Frontal cortex (tissue), 4 donors: Measurements from ENCODE around the gene UBE4B. TPM values are rescaled to one million over a fixed set of nuclear protein-coding genes. Genes with fewer than 3 reads are reported as not detected.
"Not testable (repeated sequence)": the region's sequence is repeated elsewhere in the genome, so short reads cannot be mapped to it uniquely, and the experiment has no call there.

ENCODE experiments used
- DNase-seq, 2 donors: peaks; one replicate each; pipeline ENCODE4 v3.0.0; 2012; ENCODE audit warnings: low spot score in 2 of 2
- FAIRE-seq: peaks from 2 replicates; lab custom pipeline; 2012; peaks lifted over from hg19 to GRCh38; lab: Jason Lieb, UNC
- total RNA-seq: library from RNA; depleted of rRNA; stranded (reverse); fragments of >200 nt; gene quantifications from one replicate; pipeline ENCODE4 v1.2.3, GENCODE V29; 2014
- donor health status: control.
- donor health status: control.
- donor health status: control.

UBE4B gene
- total RNA-seq, 1 donor from 2014 or later: 27.3 TPM

- no peak for FAIRE-seq
- DNase-seq: no peak
These were observed 74.2 kb downstream of the UBE4B start for GRCh38 chr1:10106756-10107475.

GRCh38 chr1:10107476-10107847 is 74.7 kb downstream of the UBE4B start:
- not testable (repeated sequence) for DNase-seq, FAIRE-seq

- DNase-seq (peak in 1 of 2 donors; percentile 37), FAIRE-seq (no peak)
These were observed 75.4 kb downstream of the UBE4B start for GRCh38 chr1:10108134-10108663.

- no peak for FAIRE-seq
- DNase-seq: no peak
These were observed 76.4 kb downstream of the UBE4B start for GRCh38 chr1:10108948-10109708.

- FAIRE-seq (no peak), DNase-seq (no peak)
These were observed 80.7 kb downstream of the UBE4B start for GRCh38 chr1:10113501-10113900.

- DNase-seq (no peak), FAIRE-seq (no peak)
These were observed 82.0 kb downstream of the UBE4B start for GRCh38 chr1:10114746-10115145.

- no peak for DNase-seq
- FAIRE-seq: no peak
These were observed 84.4 kb downstream of the UBE4B start for GRCh38 chr1:10117132-10117531.

- FAIRE-seq (no peak), DNase-seq (no peak)
These were observed 85.1 kb downstream of the UBE4B start for GRCh38 chr1:10117865-10118264.

GRCh38 chr1:10121688-10122087 is 88.9 kb downstream of the UBE4B start:
- DNase-seq: no peak
- FAIRE-seq: no peak

GRCh38 chr1:10122926-10123325 is 90.2 kb downstream of the UBE4B start:
- FAIRE-seq (no peak), DNase-seq (no peak)

GRCh38 chr1:10128101-10128765 is 95.5 kb downstream of the UBE4B start:
- DNase-seq: no peak
- FAIRE-seq: peak; percentile 78

- FAIRE-seq: no peak
- DNase-seq: no peak
These were observed 99.6 kb downstream of the UBE4B start for GRCh38 chr1:10132316-10132715.

- FAIRE-seq (no peak), DNase-seq (no peak)
These were observed 100.1 kb downstream of the UBE4B start for GRCh38 chr1:10132852-10133251.

- FAIRE-seq: no peak
- DNase-seq: no peak
These were observed 108.2 kb downstream of the UBE4B start for GRCh38 chr1:10140981-10141380.

GRCh38 chr1:10143961-10144485 is 111.3 kb downstream of the UBE4B start:
- no peak for FAIRE-seq
- no peak for DNase-seq

- FAIRE-seq (no peak), DNase-seq (no peak)
These were observed 113.6 kb downstream of the UBE4B start for GRCh38 chr1:10146391-10146790.

GRCh38 chr1:10149231-10149630 is 116.5 kb downstream of the UBE4B start:
- DNase-seq: no peak
- no peak for FAIRE-seq

GRCh38 chr1:10152709-10153284 is 120.0 kb downstream of the UBE4B start:
- no peak for FAIRE-seq
- DNase-seq: peak; percentile 24 to 41

- no peak for DNase-seq
These were observed 122.4 kb downstream of the UBE4B start for GRCh38 chr1:10155087-10155712.

GRCh38 chr1:10160173-10160572 is 127.4 kb downstream of the UBE4B start:
- DNase-seq (no peak), FAIRE-seq (no peak)

More at GRCh38 chr1:10155087-10155712, 122.4 kb downstream of the UBE4B start:
- no peak for FAIRE-seq
